Skeletal muscle satellite cell (primary cell): Measurements from ENCODE around the gene SMAD1. TPM values are rescaled to one million over a fixed set of nuclear protein-coding genes. Genes with fewer than 3 reads are reported as not detected.

Experiments
- H3K27me3 ChIP-seq: 2 replicates; pipeline ENCODE4 v1.7.0; 2013; ENCODE audit warnings: low read length; ENCODE audit not compliant: control insufficient read depth, insufficient read depth
- H3K36me3 ChIP-seq: 2 replicates; pipeline ENCODE4 v1.7.0; 2013; ENCODE audit warnings: mild to moderate bottlenecking, control low read depth, low read length; ENCODE audit not compliant: insufficient read depth
- H3K4me1 ChIP-seq: 2 replicates; pipeline ENCODE4 v1.7.0; 2013; ENCODE audit warnings: low read length; ENCODE audit not compliant: control insufficient read depth, insufficient read depth
- H3K4me2 ChIP-seq: 2 replicates; pipeline ENCODE4 v1.7.0; 2013; ENCODE audit warnings: mild to moderate bottlenecking, low read length
- H3K4me3 ChIP-seq: 2 replicates; pipeline ENCODE4 v1.7.0; 2013; ENCODE audit warnings: low read length
- H3K9ac ChIP-seq: 2 replicates; pipeline ENCODE4 v1.7.0; 2013; ENCODE audit warnings: mild to moderate bottlenecking, low read depth, low read length, moderate library complexity
- H3K9me3 ChIP-seq: replicated peaks from 2 replicates; pipeline ENCODE4 v1.7.0; 2013; ENCODE audit warnings: mild to moderate bottlenecking, control low read depth, low read length
- total RNA-seq: library from RNA; depleted of rRNA; stranded (reverse); fragments of >200 nt; gene quantifications from 2 replicates; pipeline ENCODE4 v1.2.3, GENCODE V29; 2012; rRNA removed

Gene SMAD1
- total RNA-seq, result 12.9 and 16.5 TPM in 2 replicates

DNA sequence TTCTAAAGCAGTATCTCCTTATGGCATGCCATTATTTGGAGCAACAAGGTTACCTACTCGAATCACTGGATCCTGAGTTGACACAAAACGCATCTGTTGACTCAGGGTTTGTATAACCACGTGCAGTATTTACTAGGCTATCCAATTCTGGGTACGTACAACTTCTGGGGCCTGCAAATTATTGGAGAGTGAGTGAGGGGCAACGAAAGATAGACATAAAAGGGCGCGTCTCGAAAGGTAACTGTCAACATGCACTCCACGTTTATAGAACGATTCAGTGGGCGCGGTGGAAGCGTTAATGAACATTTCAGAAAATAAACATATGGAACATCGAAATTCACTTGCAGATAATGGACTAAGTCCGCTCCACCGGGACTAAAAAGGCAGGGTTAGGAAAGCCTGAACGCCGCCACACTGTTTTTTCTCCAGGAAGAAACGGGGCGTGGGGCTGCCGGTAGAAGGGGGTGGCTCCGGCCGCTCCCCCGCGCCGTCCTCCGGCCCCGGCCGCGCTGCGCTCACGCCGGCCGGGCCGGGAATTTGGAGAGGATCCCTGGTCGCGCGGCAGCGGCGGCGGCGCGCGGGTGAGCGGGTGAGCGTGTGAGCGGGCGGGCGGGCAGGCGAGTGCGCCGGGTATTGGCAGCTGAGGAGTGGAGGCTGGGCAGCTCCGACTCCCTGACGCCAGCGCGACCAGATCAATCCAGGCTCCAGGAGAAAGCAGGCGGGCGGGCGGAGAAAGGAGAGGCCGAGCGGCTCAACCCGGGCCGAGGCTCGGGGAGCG lies at the start of gene SMAD1:
TSS of gene SMAD1 (plus strand) at position 690 of the 778 bp plus-strand sequence. CDS start 32,761 bp downstream, outside the sequence.
- peak within 1 kb of the TSS; percentile 83 for H3K4me3 ChIP-seq
- peak within 1 kb of the TSS; percentile 96 for H3K9ac ChIP-seq
- H3K27me3 ChIP-seq, result no peaks in the 10 kb centered on the region
- no peaks in the 10 kb centered on the region for H3K36me3 ChIP-seq
- peak within 1 kb of the TSS; percentile 80 for H3K4me2 ChIP-seq
- no peaks in the 10 kb centered on the region for H3K9me3 ChIP-seq
- peaks cover 19% of the 10 kb centered on the region for H3K4me1 ChIP-seq

- Histone ChIP-seq H3K36me3 (no peaks in the 10 kb centered on the region), H3K9me3 (no peaks in the 10 kb centered on the region), H3K4me2 (no peak overlapping the region), H3K4me1 (no peaks in the 10 kb centered on the region), H3K27me3 (no peaks in the 10 kb centered on the region), H3K4me3 (no peak overlapping the region), H3K9ac (no peak overlapping the region)
Observed at GRCh38 chr4:145433684-145434083, 48.0 kb upstream of the SMAD1 start.

DNA sequence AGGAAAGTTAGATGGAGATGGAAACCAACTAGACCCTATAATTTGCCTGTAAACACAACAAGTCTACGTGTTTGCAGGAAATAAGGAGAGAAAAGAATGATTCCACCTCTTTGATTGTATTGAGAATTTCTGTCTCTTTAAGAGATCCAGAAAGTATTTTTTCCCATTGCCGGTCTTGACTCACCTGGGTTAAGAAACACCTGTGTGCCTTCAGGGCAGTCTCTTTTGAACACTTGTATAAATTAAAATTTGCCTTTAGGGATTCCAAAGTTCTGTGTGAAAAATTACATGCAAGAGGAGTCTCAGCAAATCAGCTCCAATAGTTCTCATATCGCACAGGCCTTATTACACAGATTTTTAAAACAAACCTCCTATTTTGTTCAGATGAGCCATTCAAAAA lies 46.0 kb upstream of the SMAD1 start:
- Histone ChIP-seq H3K36me3 (no peaks in the 10 kb centered on the region), H3K4me3 (no peak overlapping the region), H3K27me3 (no peaks in the 10 kb centered on the region), H3K9me3 (no peaks in the 10 kb centered on the region), H3K9ac (no peak overlapping the region), H3K4me2 (no peak overlapping the region), H3K4me1 (peaks cover 4% of the 10 kb centered on the region)

- no peak overlapping the region for H3K4me2 ChIP-seq
- no peaks in the 10 kb centered on the region for H3K9me3 ChIP-seq
- H3K9ac ChIP-seq, result no peak overlapping the region
- H3K4me3 ChIP-seq, result no peak overlapping the region
- no peaks in the 10 kb centered on the region for H3K36me3 ChIP-seq
- no peaks in the 10 kb centered on the region for H3K27me3 ChIP-seq
- peaks cover 4% of the 10 kb centered on the region for H3K4me1 ChIP-seq
Observed at GRCh38 chr4:145436114-145436513, 45.5 kb upstream of the SMAD1 start.

GRCh38 chr4:145436796-145437195 lies 44.9 kb upstream of the SMAD1 start:
- Histone ChIP-seq H3K4me2 (no peak overlapping the region), H3K9me3 (no peaks in the 10 kb centered on the region), H3K4me1 (peaks cover 4% of the 10 kb centered on the region), H3K4me3 (no peak overlapping the region), H3K27me3 (no peaks in the 10 kb centered on the region), H3K9ac (no peak overlapping the region), H3K36me3 (no peaks in the 10 kb centered on the region)

GRCh38 chr4:145437466-145437865 lies 44.2 kb upstream of the SMAD1 start:
- no peak overlapping the region for H3K4me3 ChIP-seq
- no peak overlapping the region for H3K4me2 ChIP-seq
- no peaks in the 10 kb centered on the region for H3K9me3 ChIP-seq
- no peaks in the 10 kb centered on the region for H3K27me3 ChIP-seq
- no peak overlapping the region for H3K9ac ChIP-seq
- H3K36me3 ChIP-seq, result no peaks in the 10 kb centered on the region
- peaks cover 4% of the 10 kb centered on the region for H3K4me1 ChIP-seq

DNA sequence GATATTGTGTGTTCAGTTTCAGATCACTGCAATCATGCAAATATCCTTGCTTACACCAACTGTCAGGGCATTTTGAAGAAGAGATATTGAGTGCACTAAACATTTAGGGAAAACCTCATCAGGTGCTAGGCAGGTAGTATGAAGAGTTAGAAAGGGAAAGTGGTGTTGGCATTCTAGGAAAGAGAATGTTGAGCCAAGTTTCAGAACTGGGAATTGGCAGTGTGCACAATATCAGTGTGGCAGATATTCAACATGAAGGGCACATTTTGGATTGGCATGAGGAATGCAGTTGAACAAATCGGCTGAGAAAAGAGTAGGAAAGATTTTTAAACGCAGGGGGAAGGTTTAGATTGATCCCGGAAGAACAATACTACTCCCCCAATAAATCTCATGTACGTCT lies 43.4 kb upstream of the SMAD1 start:
- Histone ChIP-seq H3K9ac (no peak overlapping the region), H3K27me3 (no peaks in the 10 kb centered on the region), H3K36me3 (no peaks in the 10 kb centered on the region), H3K4me3 (no peak overlapping the region), H3K9me3 (no peaks in the 10 kb centered on the region), H3K4me2 (no peak overlapping the region), H3K4me1 (peaks cover 4% of the 10 kb centered on the region)

GRCh38 chr4:145440292-145441007 lies 41.2 kb upstream of the SMAD1 start:
- H3K36me3 ChIP-seq, result no peaks in the 10 kb centered on the region
- H3K4me2 ChIP-seq, result no peak overlapping the region
- H3K4me3 ChIP-seq, result no peak overlapping the region

GRCh38 chr4:145446184-145446583 lies 35.5 kb upstream of the SMAD1 start:
- no peaks in the 10 kb centered on the region for H3K9me3 ChIP-seq
- H3K36me3 ChIP-seq, result no peaks in the 10 kb centered on the region
- no peaks in the 10 kb centered on the region for H3K4me1 ChIP-seq
- no peaks in the 10 kb centered on the region for H3K27me3 ChIP-seq
- no peak overlapping the region for H3K4me3 ChIP-seq
- H3K9ac ChIP-seq, result no peak overlapping the region
- no peak overlapping the region for H3K4me2 ChIP-seq

More at GRCh38 chr4:145440292-145441007, 41.2 kb upstream of the SMAD1 start:
- Histone ChIP-seq H3K4me1 (peaks cover 4% of the 10 kb centered on the region), H3K9ac (no peak overlapping the region), H3K27me3 (no peaks in the 10 kb centered on the region), H3K9me3 (no peaks in the 10 kb centered on the region)

GRCh38 chr4:145451895-145452294 lies 29.8 kb upstream of the SMAD1 start:
- no peaks in the 10 kb centered on the region for H3K27me3 ChIP-seq
- H3K36me3 ChIP-seq, result no peaks in the 10 kb centered on the region
- no peaks in the 10 kb centered on the region for H3K4me1 ChIP-seq
- no peak overlapping the region for H3K9ac ChIP-seq
- H3K4me3 ChIP-seq, result no peak overlapping the region
- no peaks in the 10 kb centered on the region for H3K9me3 ChIP-seq
- no peak overlapping the region for H3K4me2 ChIP-seq

GRCh38 chr4:145452447-145453162 lies 29.0 kb upstream of the SMAD1 start:
- H3K36me3 ChIP-seq, result no peaks in the 10 kb centered on the region

More at GRCh38 chr4:145452447-145453162, 29.0 kb upstream of the SMAD1 start:
- Histone ChIP-seq H3K4me3 (no peak overlapping the region), H3K27me3 (no peaks in the 10 kb centered on the region), H3K9me3 (no peaks in the 10 kb centered on the region), H3K9ac (no peak overlapping the region), H3K4me2 (no peak overlapping the region), H3K4me1 (no peaks in the 10 kb centered on the region)
